Left ventricle myocardium inferior (tissue), 1 donor: ENCODE measurements around the gene OGN. TPM values are rescaled to one million over a fixed set of nuclear protein-coding genes. Genes with fewer than 3 reads are reported as not detected.

Experiments used
- DNase-seq: peaks from one replicate; pipeline ENCODE4 v3.0.0-alpha.2; 2020
- H3K27ac ChIP-seq: fragments of 200-600 bp; replicated peaks from 2 replicates; pipeline ENCODE4 v1.8.0; 2021
- H3K27me3 ChIP-seq: fragments of 200-600 bp; 2 replicates; pipeline ENCODE4 v1.8.0; 2021; ENCODE audit warnings: low read depth
- H3K36me3 ChIP-seq: fragments of 200-600 bp; 2 replicates; pipeline ENCODE4 v1.8.0; 2021
- H3K4me1 ChIP-seq: fragments of 200-600 bp; 2 replicates; pipeline ENCODE4 v1.8.0; 2021
- H3K4me3 ChIP-seq: fragments of 200-600 bp; 2 replicates; pipeline ENCODE4 v1.8.0; 2021; ENCODE audit warnings: mild to moderate bottlenecking, moderate library complexity
- H3K9me3 ChIP-seq: fragments of 200-600 bp; replicated peaks from 2 replicates; pipeline ENCODE4 v1.8.0; 2021
- CTCF ChIP-seq: fragments of 200-600 bp; IDR thresholded peaks from 2 replicates; pipeline ENCODE4 v1.8.0; 2021; ENCODE audit warnings: antibody characterized with exemption, mild to moderate bottlenecking, borderline replicate concordance
- intact Hi-C: fragments of 100-400 bp; cut with micrococcal nuclease; formaldehyde crosslinking; loops from one replicate; pipeline ENCODE4 v1.11.0; 2022
- long read RNA-seq: library from polyadenylated mRNA; unstranded; transcript quantifications from one replicate; pipeline ENCODE4 v2.0.0, GENCODE V29; 2021
- total RNA-seq: library from RNA; stranded (reverse); fragmentation: NEBNext Ultra II Directional; extraction: Animal tissue kit (Norgen Biotek cat#: 25700); gene quantifications from one replicate; pipeline ENCODE4 v1.2.1, GENCODE V29; 2021
- donor health status: DM: no; HTN: yes; CAD: no; lungs with severe emphysema.

OGN gene
- total RNA-seq: 19.2 TPM
- long read RNA-seq, partial matches to known transcripts: 3 of 8 reads
- long read RNA-seq, other reads (novel, unspliced or antisense): 2 of 8 reads

- no peaks in the 10 kb centered on the region for H3K36me3 ChIP-seq
- no peaks in the 10 kb centered on the region for H3K27me3 ChIP-seq
- no peaks in the 10 kb centered on the region for H3K9me3 ChIP-seq
- DNase-seq: no peak
- TF ChIP-seq CTCF: no peak
- H3K27ac ChIP-seq: peak within 1 kb of the TSS; percentile 57
- intact Hi-C loops: no loop called here
- H3K4me1 ChIP-seq: peaks cover 9% of the 10 kb centered on the region
- H3K4me3 ChIP-seq: peak within 1 kb of the TSS; percentile 47
Observed at GRCh38 chr9:92404042-92404836, at the start of gene OGN. TSS of gene OGN (minus strand) at chr9:92404578. CDS start at chr9:92403407, 1,171 bp downstream.

GRCh38 chr9:92446536-92446935, 42.2 kb upstream of the OGN start:
- intact Hi-C loops: no loop called here
- TF ChIP-seq CTCF: no peak
- Histone ChIP-seq H3K4me3 (no peak overlapping the region), H3K27ac (no peak overlapping the region), H3K27me3 (no peaks in the 10 kb centered on the region), H3K9me3 (no peaks in the 10 kb centered on the region), H3K36me3 (no peaks in the 10 kb centered on the region), H3K4me1 (no peaks in the 10 kb centered on the region)
- no peak for DNase-seq

- Histone ChIP-seq H3K9me3 (no peaks in the 10 kb centered on the region), H3K36me3 (no peaks in the 10 kb centered on the region), H3K4me3 (no peak overlapping the region), H3K27me3 (no peaks in the 10 kb centered on the region), H3K4me1 (no peaks in the 10 kb centered on the region), H3K27ac (no peak overlapping the region)
- intact Hi-C loops: no loop called here
- TF ChIP-seq CTCF: no peak
- no peak for DNase-seq
Observed at GRCh38 chr9:92444841-92445240, 40.5 kb upstream of the OGN start.

- intact Hi-C loops: no loop called here
- TF ChIP-seq CTCF: no peak
- Histone ChIP-seq H3K27ac (no peak overlapping the region), H3K27me3 (no peaks in the 10 kb centered on the region), H3K4me1 (no peaks in the 10 kb centered on the region), H3K4me3 (no peak overlapping the region), H3K9me3 (no peaks in the 10 kb centered on the region), H3K36me3 (no peaks in the 10 kb centered on the region)
- no peak for DNase-seq
Observed at GRCh38 chr9:92440751-92441046, 36.3 kb upstream of the OGN start.

GRCh38 chr9:92439921-92440750, 35.8 kb upstream of the OGN start:
- H3K27ac ChIP-seq: no peak overlapping the region

More at GRCh38 chr9:92439921-92440750, 35.8 kb upstream of the OGN start:
- H3K4me3 ChIP-seq: no peak overlapping the region
- H3K9me3 ChIP-seq: no peaks in the 10 kb centered on the region
- no peaks in the 10 kb centered on the region for H3K36me3 ChIP-seq
- no peaks in the 10 kb centered on the region for H3K4me1 ChIP-seq
- intact Hi-C loops: no loop called here
- no peak for DNase-seq
- no peaks in the 10 kb centered on the region for H3K27me3 ChIP-seq
- no peak for TF ChIP-seq CTCF
